Neural cell (in vitro differentiated cells): Measurements from ENCODE around the gene PGLYRP4.

ENCODE experiments used
- CTCF ChIP-seq: fragments of 450-650 bp; IDR thresholded peaks from 2 replicates; pipeline ENCODE4 v1.5.1; 2014; ENCODE audit warnings: antibody characterized with exemption, mild to moderate bottlenecking, moderate library complexity; ENCODE audit not compliant: poor library complexity, severe bottlenecking
- EP300 ChIP-seq: fragments of 450-650 bp; conservative IDR thresholded peaks from 2 replicates; pipeline ENCODE4 v1.6.1; 2014; ENCODE audit warnings: antibody characterized with exemption, mild to moderate bottlenecking, moderate library complexity; ENCODE audit not compliant: poor library complexity, severe bottlenecking
- EZH2 ChIP-seq: fragments of 200-600, 300-800 bp; shearing (Covaris generic), sonication (generic); IDR thresholded peaks from 2 replicates; pipeline ENCODE4 v1.6.1; 2014; ENCODE audit warnings: antibody characterized with exemption, low read length, borderline replicate concordance, mild to moderate bottlenecking; ENCODE audit not compliant: insufficient read depth, poor library complexity, severe bottlenecking
- POLR2AphosphoS5 ChIP-seq: IDR thresholded peaks from 2 replicates; pipeline ENCODE4 v1.6.1; 2012
- RAD21 ChIP-seq: fragments of 450-650 bp; conservative IDR thresholded peaks from 2 replicates; pipeline ENCODE4 v1.6.1; 2014; ENCODE audit warnings: antibody characterized with exemption, mild to moderate bottlenecking, moderate library complexity
- SMC3 ChIP-seq: fragments of 450-650 bp; conservative IDR thresholded peaks from 2 replicates; pipeline ENCODE4 v1.6.1; 2014; ENCODE audit warnings: antibody characterized with exemption, mild to moderate bottlenecking, moderate library complexity; ENCODE audit not compliant: poor library complexity

GRCh38 chr1:153310526-153310925 is 38.1 kb downstream of the PGLYRP4 start:
- TF ChIP-seq CTCF (no peak), POLR2AphosphoS5 (no peak), SMC3 (no peak), EP300 (no peak), EZH2 (no peak), RAD21 (no peak)
